Measurements from ENCODE around the gene CRADD.
A peak's percentile ranks its signal among the peaks of the same experiment; 100 is the strongest.

Gene CRADD

DNA sequence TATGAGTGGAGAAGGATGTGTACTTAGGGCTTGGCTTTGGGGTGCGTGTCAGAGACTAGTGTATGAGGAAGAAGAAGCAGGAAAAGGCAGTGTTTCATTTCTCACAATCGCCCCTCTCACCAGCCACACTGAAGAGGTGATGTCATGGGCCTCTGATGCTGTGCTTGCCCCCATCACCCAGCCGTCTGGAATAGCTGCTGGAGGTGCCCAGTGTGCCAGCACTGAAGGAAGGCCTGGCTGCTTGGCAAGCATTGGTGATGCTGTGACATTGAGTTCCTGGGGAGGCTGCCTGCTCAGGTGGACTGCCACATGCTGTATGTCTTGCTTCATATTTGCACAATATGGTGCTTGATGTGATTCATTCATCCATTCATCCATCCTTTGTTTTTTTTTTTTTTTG lies 56.2 kb downstream of the CRADD start:
- no peak for DNase-seq (ENCODE audit: low read depth)
- TF ChIP-seq, protein P1, sequence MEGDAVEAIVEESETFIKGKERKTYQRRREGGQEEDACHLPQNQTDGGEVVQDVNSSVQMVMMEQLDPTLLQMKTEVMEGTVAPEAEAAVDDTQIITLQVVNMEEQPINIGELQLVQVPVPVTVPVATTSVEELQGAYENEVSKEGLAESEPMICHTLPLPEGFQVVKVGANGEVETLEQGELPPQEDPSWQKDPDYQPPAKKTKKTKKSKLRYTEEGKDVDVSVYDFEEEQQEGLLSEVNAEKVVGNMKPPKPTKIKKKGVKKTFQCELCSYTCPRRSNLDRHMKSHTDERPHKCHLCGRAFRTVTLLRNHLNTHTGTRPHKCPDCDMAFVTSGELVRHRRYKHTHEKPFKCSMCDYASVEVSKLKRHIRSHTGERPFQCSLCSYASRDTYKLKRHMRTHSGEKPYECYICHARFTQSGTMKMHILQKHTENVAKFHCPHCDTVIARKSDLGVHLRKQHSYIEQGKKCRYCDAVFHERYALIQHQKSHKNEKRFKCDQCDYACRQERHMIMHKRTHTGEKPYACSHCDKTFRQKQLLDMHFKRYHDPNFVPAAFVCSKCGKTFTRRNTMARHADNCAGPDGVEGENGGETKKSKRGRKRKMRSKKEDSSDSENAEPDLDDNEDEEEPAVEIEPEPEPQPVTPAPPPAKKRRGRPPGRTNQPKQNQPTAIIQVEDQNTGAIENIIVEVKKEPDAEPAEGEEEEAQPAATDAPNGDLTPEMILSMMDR (IDR thresholded peaks at IDR 0.05; ENCODE audit: low read length, missing control alignments) = no peak
- no peak overlapping the region for H3K4me3 ChIP-seq (replicated peaks; ENCODE audit: low read depth, low read length)

DNA sequence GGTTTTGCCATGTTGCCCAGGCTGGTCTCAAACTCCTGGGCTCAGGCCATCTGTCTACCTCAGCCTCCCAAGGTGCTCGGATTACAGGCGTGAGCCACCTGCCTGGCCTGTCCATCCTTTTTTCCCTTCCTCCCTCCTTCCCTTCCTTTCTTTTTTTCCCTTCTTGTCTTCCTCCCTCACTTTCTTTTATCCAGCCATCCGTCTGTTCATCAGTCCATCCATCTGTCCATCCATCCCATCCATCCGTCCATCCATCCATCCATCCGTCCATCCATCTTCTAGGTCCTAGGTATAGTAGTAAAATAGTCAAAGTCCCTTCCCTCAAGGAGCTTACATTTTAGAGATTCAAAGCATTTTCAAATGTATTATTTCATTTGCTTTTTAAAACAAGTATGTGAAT lies 56.8 kb downstream of the CRADD start:
- H3K4me3 ChIP-seq (replicated peaks; ENCODE audit: low read depth, low read length) = no peak overlapping the region
- TF ChIP-seq, protein P1 (IDR thresholded peaks at IDR 0.05; ENCODE audit: low read length, missing control alignments) = no peak

DNA sequence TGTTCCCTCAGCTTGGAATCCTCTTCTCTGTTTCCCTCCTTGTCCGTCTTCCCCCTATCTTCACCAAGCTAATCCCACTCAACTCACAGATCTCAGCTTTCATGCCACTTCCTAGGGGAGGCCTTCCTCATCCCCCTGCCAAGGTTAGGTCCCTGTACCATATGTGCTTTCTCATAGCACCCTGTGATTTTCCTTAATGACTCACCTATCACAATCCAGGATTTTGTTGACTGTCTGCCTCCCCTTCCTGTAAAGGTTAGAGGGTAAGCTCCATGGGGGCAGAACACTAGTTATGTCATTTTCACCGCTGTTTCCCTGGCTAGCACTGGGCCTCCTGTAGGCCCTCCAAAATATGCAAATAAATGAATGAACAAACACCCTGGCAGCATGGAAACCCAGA lies 57.6 kb downstream of the CRADD start:
- TF ChIP-seq, protein P1 (IDR thresholded peaks at IDR 0.05; ENCODE audit: low read length, missing control alignments) = no peak
- no peak overlapping the region for H3K4me3 ChIP-seq (replicated peaks; ENCODE audit: low read depth, low read length)
- DNase-seq (ENCODE audit: low read depth) = peak; percentile 33

More for the DNA sequence above, 56.8 kb downstream of the CRADD start:
- DNase-seq (ENCODE audit: low read depth) = no peak

DNA sequence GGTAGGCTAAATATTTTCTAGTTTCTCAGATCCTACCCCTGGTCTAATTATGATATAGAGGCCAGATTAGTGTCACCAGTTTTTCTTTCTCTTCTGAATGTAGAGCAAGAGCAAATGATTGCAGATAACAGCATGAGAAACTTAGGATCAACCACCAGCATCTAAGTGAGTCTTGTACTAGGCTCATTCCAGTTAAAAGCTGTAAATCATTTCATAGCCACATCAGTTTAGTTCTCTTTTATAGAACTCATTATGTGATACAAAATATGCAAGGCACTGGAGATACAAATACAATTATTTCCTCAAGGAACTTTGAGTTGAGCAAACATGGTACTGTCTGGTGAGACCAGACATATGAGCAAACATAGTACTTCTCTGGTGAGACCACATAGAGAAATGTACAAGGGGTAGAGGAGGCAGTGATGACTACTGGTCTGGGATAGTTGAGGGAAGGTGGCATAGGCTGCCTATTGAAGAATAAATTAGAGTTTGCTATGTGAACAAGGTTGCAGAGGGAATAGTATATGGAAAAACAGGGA lies 59.5 kb downstream of the CRADD start:
- H3K4me3 ChIP-seq (replicated peaks; ENCODE audit: low read depth, low read length) = no peak overlapping the region
- DNase-seq (ENCODE audit: low read depth) = no peak
- TF ChIP-seq, protein P1 (IDR thresholded peaks at IDR 0.05; ENCODE audit: low read length, missing control alignments) = no peak

DNA sequence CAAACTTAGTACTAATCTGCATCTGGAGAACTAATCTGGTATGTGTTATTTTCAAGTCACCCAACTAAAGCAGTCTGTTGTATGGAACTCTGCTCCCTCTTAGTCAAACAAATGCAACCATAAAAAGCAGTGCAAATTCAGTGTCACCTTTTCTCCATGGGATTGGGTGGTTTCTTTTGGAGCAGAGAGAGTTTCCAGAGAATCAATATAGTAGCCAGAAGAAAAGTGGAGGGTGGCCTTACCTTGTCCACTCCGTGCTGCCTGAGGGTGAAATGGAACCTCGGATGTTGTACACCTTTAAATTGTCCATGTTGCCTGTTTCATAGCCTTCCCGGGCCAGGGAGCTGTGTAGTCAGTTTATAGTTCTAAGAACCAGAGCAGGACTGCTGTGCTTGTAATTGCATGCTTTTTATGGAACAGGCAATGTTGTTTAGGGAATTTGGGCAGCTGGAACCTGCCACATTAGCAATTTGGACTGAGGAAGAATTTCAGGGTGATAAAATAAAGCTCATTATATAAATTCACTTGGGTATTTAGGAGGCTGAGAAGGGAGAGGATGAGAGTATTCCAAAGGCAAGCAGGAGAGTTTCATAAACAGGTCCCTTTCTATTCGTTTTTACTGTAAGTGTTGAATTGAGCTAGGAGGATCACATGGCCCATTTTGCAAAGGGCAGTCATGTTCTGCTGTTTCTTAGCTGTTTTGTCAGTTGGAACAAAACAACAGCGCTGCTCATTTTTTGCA lies 60.5 kb downstream of the CRADD start:
- DNase-seq (ENCODE audit: low read depth) = no peak
- TF ChIP-seq, protein P1 (IDR thresholded peaks at IDR 0.05; ENCODE audit: low read length, missing control alignments) = no peak
- no peak overlapping the region for H3K4me3 ChIP-seq (replicated peaks; ENCODE audit: low read depth, low read length)

DNA sequence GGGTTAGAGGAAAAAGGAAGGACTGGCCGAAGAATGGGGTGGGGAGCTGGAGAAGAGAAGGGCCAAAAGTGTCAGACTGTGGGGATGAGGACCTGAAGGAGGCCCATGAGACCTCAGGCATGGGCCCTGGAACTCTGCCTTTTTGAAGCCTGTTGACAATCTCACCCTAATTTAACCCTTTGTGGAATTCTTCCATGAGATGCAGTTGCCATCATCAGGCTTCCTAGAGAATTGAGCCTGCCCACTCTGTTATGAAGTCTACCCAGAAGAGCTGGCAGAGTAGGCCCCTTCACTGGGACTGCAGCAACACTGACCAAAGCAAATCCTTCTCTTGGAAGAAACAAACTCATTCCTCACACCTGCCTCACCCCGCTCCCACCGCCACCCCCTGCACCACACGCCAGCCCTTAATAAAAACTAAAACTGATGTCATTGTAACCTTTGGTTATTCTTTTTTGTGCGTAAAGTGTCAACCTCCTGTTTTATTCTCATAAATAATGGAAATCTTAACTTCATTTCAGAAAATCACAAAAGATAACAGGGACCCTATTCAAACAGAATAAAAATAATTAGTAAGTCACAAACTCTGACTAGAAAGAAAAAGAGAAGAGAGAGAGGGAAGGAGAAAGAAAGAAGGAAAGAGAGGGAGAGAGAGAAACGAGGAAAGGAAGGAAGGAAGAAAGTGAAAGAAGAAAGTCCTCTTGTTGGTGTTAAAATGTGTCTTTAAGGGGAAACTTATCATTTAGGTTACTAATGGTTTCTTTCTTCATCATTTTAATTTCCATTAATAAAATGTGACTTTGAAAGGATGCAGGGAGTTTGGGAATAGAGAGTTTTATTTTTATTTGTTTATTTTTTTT lies 61.3 kb downstream of the CRADD start:
- H3K4me3 ChIP-seq (replicated peaks; ENCODE audit: low read depth, low read length) = no peak overlapping the region
- TF ChIP-seq, protein P1 (IDR thresholded peaks at IDR 0.05; ENCODE audit: low read length, missing control alignments) = no peak
- no peak for DNase-seq (ENCODE audit: low read depth)
